GM21576 (cell line): ENCODE results near the gene ERCC6L2.

ENCODE experiments used
- ATAC-seq: cut with Tn5 transposase; IDR thresholded peaks from one replicate; pipeline ENCODE4 v1.9.1; 2021; ENCODE audit warnings: mild to moderate bottlenecking, moderate library complexity; ENCODE audit not compliant: unreplicated experiment

Gene ERCC6L2

GRCh38 chr9:95971815-95972214 is 96.3 kb downstream of the ERCC6L2 start:
- no peak for ATAC-seq

GRCh38 chr9:95974389-95974788 is 98.9 kb downstream of the ERCC6L2 start:
- ATAC-seq, result no peak

GRCh38 chr9:95977371-95977770 is 101.9 kb downstream of the ERCC6L2 start:
- ATAC-seq, result no peak

GRCh38 chr9:95978106-95978505 is 102.6 kb downstream of the ERCC6L2 start:
- no peak for ATAC-seq

GRCh38 chr9:95979446-95979845 is 104.0 kb downstream of the ERCC6L2 start:
- ATAC-seq, result no peak

- no peak for ATAC-seq
These were observed 105.0 kb downstream of the ERCC6L2 start for GRCh38 chr9:95980262-95981125.

- no peak for ATAC-seq
These were observed 106.4 kb downstream of the ERCC6L2 start for GRCh38 chr9:95981761-95982390.

- no peak for ATAC-seq
These were observed 110.1 kb downstream of the ERCC6L2 start for GRCh38 chr9:95985440-95986055.

- ATAC-seq, result no peak
These were observed 113.8 kb downstream of the ERCC6L2 start for GRCh38 chr9:95989297-95989696.

GRCh38 chr9:95991326-95991725 is 115.8 kb downstream of the ERCC6L2 start:
- no peak for ATAC-seq

GRCh38 chr9:95992536-95992935 is 117.0 kb downstream of the ERCC6L2 start:
- ATAC-seq, result no peak

- no peak for ATAC-seq
These were observed 117.8 kb downstream of the ERCC6L2 start for GRCh38 chr9:95993337-95993736.

GRCh38 chr9:95999390-95999789 is 123.9 kb downstream of the ERCC6L2 start:
- ATAC-seq, result no peak

- ATAC-seq, result no peak
These were observed 128.9 kb downstream of the ERCC6L2 start for GRCh38 chr9:96004379-96004778.

GRCh38 chr9:96006296-96006879 is 130.9 kb downstream of the ERCC6L2 start:
- no peak for ATAC-seq

- ATAC-seq, result no peak
These were observed 131.5 kb downstream of the ERCC6L2 start for GRCh38 chr9:96006961-96007360.

GRCh38 chr9:96008502-96009222 is 133.2 kb downstream of the ERCC6L2 start:
- ATAC-seq, result no peak

GRCh38 chr9:96009223-96009602 is 133.7 kb downstream of the ERCC6L2 start:
- ATAC-seq, result no peak

GRCh38 chr9:96009690-96010472 is 134.4 kb downstream of the ERCC6L2 start:
- ATAC-seq, result no peak

GRCh38 chr9:96014078-96014477 is 138.6 kb downstream of the ERCC6L2 start:
- ATAC-seq, result no peak
